ENCODE results near the gene CADM1. TPM values are rescaled to one million over a fixed set of nuclear protein-coding genes. Genes with fewer than 3 reads are reported as not detected.

Gene CADM1
- total RNA-seq, 1 donor from 2014 or later = 41.7 TPM

- H3K4me3 ChIP-seq (ENCODE audit: low read depth, low read length) = no peak overlapping the region
- H3K27me3 ChIP-seq (ENCODE audit: control insufficient read depth, insufficient read depth, low read length) = no peaks in the 10 kb centered on the region
- no peaks in the 10 kb centered on the region for H3K36me3 ChIP-seq (ENCODE audit: control insufficient read depth, insufficient read depth, low read length)
- TF ChIP-seq CTCF (IDR thresholded peaks at IDR 0.05; ENCODE audit: insufficient read depth, low read length, poor library complexity, severe bottlenecking) = no peak
- DNase-seq (ENCODE audit: low read depth) = no peak
Observed at GRCh38 chr11:115473167-115473566, 31.0 kb downstream of the CADM1 start.

GRCh38 chr11:115471367-115471766, 32.8 kb downstream of the CADM1 start:
- no peak for TF ChIP-seq CTCF (IDR thresholded peaks at IDR 0.05; ENCODE audit: insufficient read depth, low read length, poor library complexity, severe bottlenecking)
- no peaks in the 10 kb centered on the region for H3K27me3 ChIP-seq (ENCODE audit: control insufficient read depth, insufficient read depth, low read length)
- no peak overlapping the region for H3K4me3 ChIP-seq (ENCODE audit: low read depth, low read length)
- peak; percentile 34 for DNase-seq (ENCODE audit: low read depth)
- H3K36me3 ChIP-seq (ENCODE audit: control insufficient read depth, insufficient read depth, low read length) = no peaks in the 10 kb centered on the region

DNA sequence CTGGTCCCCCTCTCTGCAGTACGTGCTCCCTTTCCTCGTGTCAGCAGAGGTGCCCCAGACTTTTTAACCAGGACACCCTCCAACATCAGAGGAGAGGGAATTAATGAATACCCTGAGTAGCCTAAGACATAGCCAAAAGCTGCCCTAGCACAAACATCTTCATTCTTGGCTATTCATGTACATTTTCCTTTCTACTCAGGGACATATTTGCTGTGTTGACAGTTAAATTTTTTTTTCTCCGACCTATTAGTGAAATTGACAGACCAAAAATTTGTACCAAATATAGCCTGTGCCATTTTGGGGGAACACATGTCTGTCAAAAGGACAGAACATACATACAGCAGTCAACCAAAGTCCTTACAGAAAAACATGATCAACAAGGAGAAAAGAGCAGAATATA, 33.3 kb downstream of the CADM1 start:
- TF ChIP-seq CTCF (IDR thresholded peaks at IDR 0.05; ENCODE audit: insufficient read depth, low read length, poor library complexity, severe bottlenecking) = no peak
- no peaks in the 10 kb centered on the region for H3K36me3 ChIP-seq (ENCODE audit: control insufficient read depth, insufficient read depth, low read length)
- no peaks in the 10 kb centered on the region for H3K27me3 ChIP-seq (ENCODE audit: control insufficient read depth, insufficient read depth, low read length)
- H3K4me3 ChIP-seq (ENCODE audit: low read depth, low read length) = no peak overlapping the region
- DNase-seq (ENCODE audit: low read depth) = no peak

GRCh38 chr11:115469361-115469760, 34.9 kb downstream of the CADM1 start:
- no peak for TF ChIP-seq CTCF (IDR thresholded peaks at IDR 0.05; ENCODE audit: insufficient read depth, low read length, poor library complexity, severe bottlenecking)
- Histone ChIP-seq H3K4me3 (ENCODE audit: low read depth, low read length) (no peak overlapping the region), H3K27me3 (ENCODE audit: control insufficient read depth, insufficient read depth, low read length) (no peaks in the 10 kb centered on the region), H3K36me3 (ENCODE audit: control insufficient read depth, insufficient read depth, low read length) (no peaks in the 10 kb centered on the region)
- no peak for DNase-seq (ENCODE audit: low read depth)

GRCh38 chr11:115466122-115466521, 38.1 kb downstream of the CADM1 start:
- no peak for TF ChIP-seq CTCF (IDR thresholded peaks at IDR 0.05; ENCODE audit: insufficient read depth, low read length, poor library complexity, severe bottlenecking)
- H3K4me3 ChIP-seq (ENCODE audit: low read depth, low read length) = no peak overlapping the region
- H3K27me3 ChIP-seq (ENCODE audit: control insufficient read depth, insufficient read depth, low read length) = no peaks in the 10 kb centered on the region
- DNase-seq (ENCODE audit: low read depth) = no peak
- H3K36me3 ChIP-seq (ENCODE audit: control insufficient read depth, insufficient read depth, low read length) = no peaks in the 10 kb centered on the region

DNA sequence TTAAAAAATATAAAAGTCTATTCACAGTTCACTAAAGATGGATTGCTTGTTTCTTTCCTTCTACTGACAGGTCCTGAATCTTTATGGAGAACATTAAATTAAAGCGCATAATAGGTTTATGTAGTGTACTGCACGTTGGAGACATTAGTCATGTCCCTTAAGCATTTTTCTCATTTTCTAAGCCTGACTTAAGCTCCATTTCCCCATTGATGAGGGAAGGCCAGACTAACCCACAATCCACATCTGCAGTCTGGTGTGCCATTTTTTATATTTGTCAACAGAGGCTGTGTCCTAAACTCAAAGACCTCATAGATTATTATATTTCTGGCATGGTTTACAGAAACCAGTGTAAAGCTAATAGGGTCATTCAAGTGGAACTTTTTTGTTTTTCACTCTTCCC, 39.9 kb downstream of the CADM1 start:
- no peaks in the 10 kb centered on the region for H3K36me3 ChIP-seq (ENCODE audit: control insufficient read depth, insufficient read depth, low read length)
- peak; percentile 49 for DNase-seq (ENCODE audit: low read depth)
- no peak for TF ChIP-seq CTCF (IDR thresholded peaks at IDR 0.05; ENCODE audit: insufficient read depth, low read length, poor library complexity, severe bottlenecking)
- no peaks in the 10 kb centered on the region for H3K27me3 ChIP-seq (ENCODE audit: control insufficient read depth, insufficient read depth, low read length)
- no peak overlapping the region for H3K4me3 ChIP-seq (ENCODE audit: low read depth, low read length)
